Choroid plexus epithelial cell (primary cell): ENCODE data around the gene CA9.
"Not testable (repeated sequence)": the region's sequence is repeated elsewhere in the genome, so short reads cannot be mapped to it uniquely, and the experiment has no call there.

Experiments
- DNase-seq: peaks from one replicate; pipeline ENCODE4 v3.0.0-alpha.2; 2010; ENCODE audit warnings: low read depth
- H3K4me3 ChIP-seq: 2 replicates; pipeline ENCODE4 v1.5.1; 2011; ENCODE audit warnings: low read depth, mild to moderate bottlenecking, control low read depth, low read length, moderate library complexity
- TF ChIP-seq, protein P1 (sequence below): conservative IDR thresholded peaks from 2 replicates; pipeline ENCODE4 v1.5.1; 2011; ENCODE audit warnings: low read depth, mild to moderate bottlenecking, control low read depth, inconsistent platforms, low read length, moderate library complexity

Gene CA9

DNA sequence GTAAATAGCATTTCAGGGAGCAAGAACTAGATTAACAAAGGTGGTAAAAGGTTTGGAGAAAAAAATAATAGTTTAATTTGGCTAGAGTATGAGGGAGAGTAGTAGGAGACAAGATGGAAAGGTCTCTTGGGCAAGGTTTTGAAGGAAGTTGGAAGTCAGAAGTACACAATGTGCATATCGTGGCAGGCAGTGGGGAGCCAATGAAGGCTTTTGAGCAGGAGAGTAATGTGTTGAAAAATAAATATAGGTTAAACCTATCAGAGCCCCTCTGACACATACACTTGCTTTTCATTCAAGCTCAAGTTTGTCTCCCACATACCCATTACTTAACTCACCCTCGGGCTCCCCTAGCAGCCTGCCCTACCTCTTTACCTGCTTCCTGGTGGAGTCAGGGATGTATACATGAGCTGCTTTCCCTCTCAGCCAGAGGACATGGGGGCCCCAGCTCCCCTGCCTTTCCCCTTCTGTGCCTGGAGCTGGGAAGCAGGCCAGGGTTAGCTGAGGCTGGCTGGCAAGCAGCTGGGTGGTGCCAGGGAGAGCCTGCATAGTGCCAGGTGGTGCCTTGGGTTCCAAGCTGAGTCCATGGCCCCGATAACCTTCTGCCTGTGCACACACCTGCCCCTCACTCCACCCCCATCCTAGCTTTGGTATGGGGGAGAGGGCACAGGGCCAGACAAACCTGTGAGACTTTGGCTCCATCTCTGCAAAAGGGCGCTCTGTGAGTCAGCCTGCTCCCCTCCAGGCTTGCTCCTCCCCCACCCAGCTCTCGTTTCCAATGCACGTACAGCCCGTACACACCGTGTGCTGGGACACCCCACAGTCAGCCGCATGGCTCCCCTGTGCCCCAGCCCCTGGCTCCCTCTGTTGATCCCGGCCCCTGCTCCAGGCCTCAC is at the start of gene CA9:
Gene CA9 (plus strand): TSS at position 797 of the 893 bp plus-strand sequence. CDS start 32 bp downstream, at position 829.
- H3K4me3 ChIP-seq: no peak within 1 kb of the TSS
- TF ChIP-seq, protein P1, sequence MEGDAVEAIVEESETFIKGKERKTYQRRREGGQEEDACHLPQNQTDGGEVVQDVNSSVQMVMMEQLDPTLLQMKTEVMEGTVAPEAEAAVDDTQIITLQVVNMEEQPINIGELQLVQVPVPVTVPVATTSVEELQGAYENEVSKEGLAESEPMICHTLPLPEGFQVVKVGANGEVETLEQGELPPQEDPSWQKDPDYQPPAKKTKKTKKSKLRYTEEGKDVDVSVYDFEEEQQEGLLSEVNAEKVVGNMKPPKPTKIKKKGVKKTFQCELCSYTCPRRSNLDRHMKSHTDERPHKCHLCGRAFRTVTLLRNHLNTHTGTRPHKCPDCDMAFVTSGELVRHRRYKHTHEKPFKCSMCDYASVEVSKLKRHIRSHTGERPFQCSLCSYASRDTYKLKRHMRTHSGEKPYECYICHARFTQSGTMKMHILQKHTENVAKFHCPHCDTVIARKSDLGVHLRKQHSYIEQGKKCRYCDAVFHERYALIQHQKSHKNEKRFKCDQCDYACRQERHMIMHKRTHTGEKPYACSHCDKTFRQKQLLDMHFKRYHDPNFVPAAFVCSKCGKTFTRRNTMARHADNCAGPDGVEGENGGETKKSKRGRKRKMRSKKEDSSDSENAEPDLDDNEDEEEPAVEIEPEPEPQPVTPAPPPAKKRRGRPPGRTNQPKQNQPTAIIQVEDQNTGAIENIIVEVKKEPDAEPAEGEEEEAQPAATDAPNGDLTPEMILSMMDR: no peak
- DNase-seq: no peak

DNA sequence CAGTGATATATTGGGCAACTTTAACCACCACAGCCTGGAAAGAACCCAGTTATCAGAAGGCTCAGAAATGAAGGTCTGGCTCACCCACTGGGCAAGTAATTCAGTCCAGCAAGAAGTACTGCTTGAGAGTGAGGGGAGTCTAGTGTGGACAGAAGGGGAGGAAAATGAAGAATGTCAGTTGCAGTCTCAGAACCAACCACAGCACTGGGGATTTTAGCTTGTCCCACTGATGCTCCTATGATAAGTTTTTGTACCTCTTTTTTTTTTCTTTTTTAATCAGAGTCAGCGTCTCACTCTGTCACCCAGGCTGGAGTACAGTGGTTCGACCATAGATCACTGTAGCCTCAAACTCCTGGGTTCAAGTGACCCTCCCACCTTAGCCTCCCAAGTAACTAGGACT is 46.2 kb upstream of the CA9 start:
- no peak for DNase-seq
- TF ChIP-seq, protein P1: no peak

DNA sequence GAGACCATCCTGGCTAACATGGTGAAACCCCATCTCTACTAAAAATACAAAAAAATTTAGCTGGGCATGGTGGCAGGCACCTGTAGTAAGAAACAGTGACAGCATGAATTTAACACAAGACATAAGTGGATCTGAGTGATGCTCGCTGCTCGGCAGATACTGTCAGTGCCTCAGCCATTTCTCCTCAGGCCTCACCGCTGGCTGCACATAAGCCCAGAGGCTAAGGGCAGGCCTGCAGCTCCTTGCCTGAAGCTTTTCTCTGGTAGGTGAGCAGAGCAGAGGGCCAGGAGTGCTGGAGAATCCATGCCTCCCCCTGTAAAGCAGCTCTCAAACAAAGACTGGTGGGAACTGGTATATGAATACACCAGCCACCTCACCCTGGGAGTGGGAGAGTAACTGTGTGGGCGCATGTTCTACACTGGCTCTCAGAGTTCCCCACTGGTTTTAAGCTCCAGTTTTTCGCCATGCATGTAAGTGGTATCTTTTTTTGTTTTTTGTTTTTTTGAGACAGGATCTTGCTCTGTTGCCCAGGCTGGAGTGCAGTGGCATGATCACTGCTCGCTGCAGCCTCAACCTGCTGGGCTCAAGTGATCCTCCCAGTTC is 45.2 kb upstream of the CA9 start:
- DNase-seq: no peak
- TF ChIP-seq, protein P1: no peak
- no peak overlapping the region for H3K4me3 ChIP-seq

More for the DNA sequence above, 46.2 kb upstream of the CA9 start:
- H3K4me3 ChIP-seq: no peak overlapping the region

DNA sequence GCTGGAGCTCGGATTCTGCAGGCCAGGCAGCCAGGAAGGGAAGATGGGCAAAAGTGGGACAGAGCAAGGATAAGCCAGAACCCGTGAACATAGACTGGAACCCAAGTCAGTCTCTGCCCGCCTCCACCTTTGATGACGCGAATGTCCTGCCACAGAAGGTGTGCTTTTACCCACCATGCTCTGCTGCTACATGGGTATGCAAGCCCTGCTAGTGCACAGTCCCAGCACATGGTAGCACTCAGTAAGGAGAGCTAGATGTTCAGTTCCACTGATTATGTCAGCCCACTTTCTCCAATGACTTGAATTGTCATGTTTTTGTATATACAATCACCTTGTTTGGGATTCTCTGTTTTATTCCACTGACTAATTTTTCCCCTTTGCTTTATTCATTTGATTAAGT is 44.1 kb upstream of the CA9 start:
- TF ChIP-seq, protein P1: no peak

DNA sequence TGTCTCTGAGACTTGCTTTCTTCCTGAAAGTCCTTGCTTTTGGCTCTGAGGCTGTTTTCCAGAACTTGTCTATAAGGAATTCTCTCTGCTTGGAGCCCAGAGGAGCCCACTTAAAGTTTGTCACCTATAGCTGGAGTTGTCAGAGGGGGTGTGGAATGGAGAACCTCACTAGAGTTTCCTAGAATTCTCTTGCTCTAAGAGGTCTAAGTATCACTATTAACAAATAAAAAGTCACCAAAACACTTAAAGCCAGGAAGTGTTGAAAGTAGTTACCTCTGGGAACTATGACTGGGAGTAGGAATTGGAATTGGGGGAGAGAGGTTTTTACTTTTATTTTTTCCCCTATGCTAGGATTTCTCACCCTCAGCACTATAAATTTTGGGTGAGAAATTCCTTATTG is 38.0 kb upstream of the CA9 start:
- TF ChIP-seq, protein P1: no peak
- no peak for DNase-seq
- H3K4me3 ChIP-seq: no peak overlapping the region

More for the DNA sequence above, 44.1 kb upstream of the CA9 start:
- DNase-seq: no peak
- no peak overlapping the region for H3K4me3 ChIP-seq

DNA sequence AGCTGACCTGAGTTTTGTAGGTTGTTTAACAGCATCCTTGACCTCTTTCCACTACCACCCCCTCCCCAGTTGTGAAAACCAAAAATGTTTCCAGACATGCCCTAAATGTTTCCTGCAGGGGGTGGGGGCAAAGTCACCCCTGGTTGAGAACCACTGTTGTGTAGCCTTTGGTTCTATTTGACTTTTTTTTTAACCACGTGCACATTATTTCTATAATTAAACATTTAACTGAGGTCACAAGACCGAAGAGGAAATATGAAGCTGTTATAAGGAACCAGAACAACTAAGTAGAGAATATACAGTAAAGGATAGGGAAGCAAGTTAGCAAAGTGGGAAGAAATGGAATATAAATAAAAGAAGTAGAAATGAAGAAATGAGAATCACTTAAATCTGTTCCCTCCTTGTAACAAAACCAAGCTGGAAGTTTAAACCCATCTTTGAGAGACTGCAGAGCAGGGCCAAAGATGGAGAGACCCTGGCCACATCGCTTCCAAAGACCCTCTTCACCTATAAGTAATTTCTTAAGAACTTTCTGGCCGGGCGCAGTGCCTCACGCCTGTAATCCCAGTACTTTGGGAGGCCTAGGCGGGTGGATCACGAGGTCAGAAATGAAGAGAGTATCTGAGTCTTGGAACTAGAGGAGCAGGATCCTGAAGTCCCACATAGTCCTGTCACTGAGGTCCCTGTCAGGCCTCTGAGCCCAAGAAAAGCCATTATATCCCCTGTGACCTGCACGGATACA is 37.4 kb upstream of the CA9 start:
- no peak for DNase-seq
- TF ChIP-seq, protein P1: no peak
- no peak overlapping the region for H3K4me3 ChIP-seq

DNA sequence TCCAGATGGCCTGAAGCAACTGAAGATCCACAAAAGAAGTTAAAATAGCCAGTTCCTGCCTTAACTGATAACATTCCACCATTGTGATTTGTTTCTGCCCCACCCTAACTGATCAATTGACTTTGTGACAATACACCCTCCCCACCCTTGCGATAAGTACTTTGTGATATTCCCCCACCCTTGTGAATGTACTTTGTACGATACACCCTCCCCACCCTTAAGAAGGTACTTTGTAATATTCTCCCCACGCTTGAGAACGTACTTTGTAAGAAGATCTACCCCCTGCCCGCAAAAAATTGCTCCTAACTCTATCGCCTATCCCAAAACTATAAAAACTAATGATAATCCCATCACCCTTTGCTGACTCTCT is 36.9 kb upstream of the CA9 start:
- DNase-seq, H3K4me3 ChIP-seq: not testable (repeated sequence)

DNA sequence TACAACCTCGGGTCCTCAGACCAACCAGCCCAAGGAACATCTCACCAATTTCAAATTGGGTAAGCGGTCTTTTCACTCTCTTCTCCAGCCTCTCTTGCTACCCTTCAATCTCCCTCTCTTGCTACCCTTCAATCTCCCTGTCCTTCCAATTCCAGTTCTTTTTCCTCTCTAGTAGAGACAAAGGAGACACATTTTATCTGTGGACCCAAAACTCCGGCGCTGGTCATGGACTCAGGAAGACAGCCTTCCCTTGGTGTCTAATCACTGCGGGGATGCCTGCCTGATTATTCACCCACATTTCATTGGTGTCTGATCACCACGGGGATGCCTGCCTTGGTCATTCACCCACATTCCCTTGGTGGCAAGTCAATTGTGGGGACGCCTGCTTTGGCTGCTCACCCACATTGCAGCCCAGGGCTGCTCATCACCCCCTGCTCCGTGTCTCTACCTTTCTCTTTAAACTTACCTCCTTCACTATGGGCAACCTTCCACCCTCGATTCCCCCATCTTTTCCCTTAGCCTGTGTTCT is 36.2 kb upstream of the CA9 start:
- not testable (repeated sequence) for DNase-seq, H3K4me3 ChIP-seq

DNA sequence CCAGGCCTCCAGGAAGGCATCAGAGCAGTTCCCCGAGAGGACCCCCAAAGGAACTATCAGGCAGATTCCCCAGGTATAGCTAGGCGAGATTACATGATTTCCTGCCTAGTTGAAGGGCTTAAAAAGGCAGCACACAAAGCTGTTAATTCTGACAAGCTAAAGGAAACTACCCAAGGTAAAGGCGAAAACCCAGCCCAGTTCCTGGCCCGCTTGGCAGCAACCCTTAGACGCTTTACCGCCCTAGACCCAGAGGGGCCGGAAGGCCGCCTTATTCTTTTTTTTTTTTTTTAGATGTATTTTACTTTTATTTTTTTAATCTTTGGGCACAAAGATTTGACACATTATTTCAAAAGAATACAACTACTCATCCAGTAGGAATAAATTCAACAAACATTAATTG is 35.0 kb upstream of the CA9 start:
- H3K4me3 ChIP-seq, DNase-seq: not testable (repeated sequence)

DNA sequence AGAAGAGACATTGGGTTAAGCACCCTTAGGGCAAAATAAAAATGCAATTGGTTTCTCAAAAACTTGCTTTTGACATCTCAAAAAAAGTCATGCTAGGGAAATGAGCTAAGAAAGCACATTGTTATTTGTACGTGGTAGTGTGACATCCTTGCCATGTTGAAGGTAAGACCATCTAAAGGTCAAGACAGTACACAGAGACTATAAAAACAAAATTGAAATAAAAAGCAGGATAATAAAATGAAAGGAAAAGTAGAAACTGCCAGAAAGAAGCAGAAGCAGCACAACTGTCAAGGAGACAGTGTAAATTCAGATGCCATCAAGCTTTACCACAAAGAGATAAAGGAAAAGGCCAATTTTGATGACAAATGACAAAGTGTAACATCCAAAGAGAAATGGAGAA is 34.5 kb upstream of the CA9 start:
- H3K4me3 ChIP-seq, DNase-seq: not testable (repeated sequence)
